ENCODE measurements around the gene SLC25A10.

The SLC25A10 gene

GRCh38 chr17:81711814-81712467, at the start of gene SLC25A10:
Gene SLC25A10, plus strand, starts transcription at chr17:81712284. Its CDS starts 143 bp downstream, at chr17:81712427.
- TF ChIP-seq CTCF (IDR thresholded peaks at IDR 0.05) = no peak

- TF ChIP-seq CTCF (IDR thresholded peaks at IDR 0.05) = no peak
Observed at GRCh38 chr17:81664051-81664470, 48.0 kb upstream of the SLC25A10 start.

GRCh38 chr17:81665205-81666091, 46.6 kb upstream of the SLC25A10 start:
- no peak for TF ChIP-seq CTCF (IDR thresholded peaks at IDR 0.05)

GRCh38 chr17:81666092-81666341, 46.1 kb upstream of the SLC25A10 start:
- TF ChIP-seq CTCF (IDR thresholded peaks at IDR 0.05) = no peak

GRCh38 chr17:81666342-81667191, 45.5 kb upstream of the SLC25A10 start, which contains the start of the genes CCDC137 and OXLD1:
Gene CCDC137, plus strand, starts transcription at chr17:81666737. Its CDS starts 30 bp downstream, at chr17:81666767.
Gene OXLD1, minus strand, starts transcription at chr17:81666605. Its CDS starts 28 bp downstream, at chr17:81666577.
- no peak for TF ChIP-seq CTCF (IDR thresholded peaks at IDR 0.05)

- no peak for TF ChIP-seq CTCF (IDR thresholded peaks at IDR 0.05)
Observed at GRCh38 chr17:81667754-81668153, 44.3 kb upstream of the SLC25A10 start.

- TF ChIP-seq CTCF (IDR thresholded peaks at IDR 0.05) = no peak
Observed at GRCh38 chr17:81672504-81672903, 39.6 kb upstream of the SLC25A10 start.
